Hepatic stellate cell (primary cell): Measurements from ENCODE around the gene CMBL.
"Not testable (repeated sequence)": the region's sequence is repeated elsewhere in the genome, so short reads cannot be mapped to it uniquely, and the experiment has no call there.

ENCODE experiments used
- DNase-seq: peaks from one replicate; pipeline ENCODE4 v3.0.0; 2011; ENCODE audit warnings: low spot score

CMBL gene

GRCh38 chr5:10283927-10284635 lies 23.6 kb downstream of the CMBL start:
- DNase-seq: peak; percentile 82

GRCh38 chr5:10279925-10280720 lies 27.6 kb downstream of the CMBL start:
- no peak for DNase-seq

DNA sequence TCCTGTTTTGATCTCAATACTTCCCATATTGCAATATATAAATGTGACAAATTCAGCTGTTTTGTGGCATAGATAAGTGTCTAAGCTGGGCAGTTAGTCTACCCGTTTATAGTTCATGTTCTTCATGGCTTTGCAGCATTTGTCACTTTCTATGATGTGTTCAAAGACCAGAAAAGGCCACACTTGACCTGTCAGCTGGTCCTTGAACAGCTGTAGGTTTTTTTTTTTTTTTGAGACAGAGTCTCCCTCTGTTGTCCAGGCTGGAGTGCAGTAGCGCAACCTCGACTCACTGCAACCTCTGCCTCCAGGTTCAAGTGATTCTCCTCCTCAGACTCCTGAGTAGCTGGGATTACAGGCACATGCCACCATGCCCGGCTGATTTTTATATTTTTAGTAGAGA lies 28.4 kb downstream of the CMBL start:
- no peak for DNase-seq

- DNase-seq: no peak
Measured at GRCh38 chr5:10278658-10279279, 28.9 kb downstream of the CMBL start.

DNA sequence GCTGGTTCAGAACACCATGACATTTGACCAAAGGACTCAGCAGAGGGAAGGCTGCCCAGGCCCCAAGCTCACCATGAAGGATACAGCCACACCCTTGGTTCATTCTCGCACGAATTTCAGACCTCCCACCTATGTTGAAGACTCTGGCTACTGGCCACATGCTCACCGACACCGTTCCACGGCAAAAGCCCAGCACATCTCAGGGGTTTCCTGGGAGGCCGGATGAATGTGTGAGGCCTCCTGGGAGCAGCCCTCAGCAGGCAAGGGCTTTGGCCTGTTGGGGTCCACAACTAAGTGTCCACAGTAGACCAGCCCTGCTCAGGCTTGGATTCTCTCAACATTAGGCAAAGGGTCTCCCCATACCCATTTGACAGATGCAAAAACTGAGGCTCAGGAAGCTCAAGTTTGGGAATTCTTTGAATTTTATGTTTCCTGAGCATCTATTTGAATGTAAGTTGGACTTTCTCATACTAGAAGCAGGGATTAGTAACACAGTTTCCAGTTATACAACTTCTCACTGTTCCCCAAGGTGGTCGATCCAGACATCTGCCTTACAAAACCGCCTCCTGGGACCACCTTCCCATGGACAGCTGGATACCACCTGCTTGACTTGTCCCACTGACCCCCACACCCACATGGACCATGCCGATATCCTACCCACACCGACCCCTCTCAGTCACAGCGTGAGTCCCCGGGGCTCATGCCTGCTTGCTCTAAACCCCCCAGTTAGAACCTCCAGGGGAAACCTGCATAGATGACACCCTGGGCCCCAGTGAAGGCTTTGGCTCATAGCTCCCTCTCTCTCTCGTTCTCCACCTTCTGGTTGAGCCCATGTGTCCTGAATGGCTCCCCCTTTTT lies 29.7 kb downstream of the CMBL start:
- DNase-seq: no peak

GRCh38 chr5:10276691-10277090 lies 31.0 kb downstream of the CMBL start:
- DNase-seq: no peak

- DNase-seq: no peak
Measured at GRCh38 chr5:10275991-10276390, 31.7 kb downstream of the CMBL start.

- no peak for DNase-seq
Measured at GRCh38 chr5:10275460-10275859, 32.2 kb downstream of the CMBL start.

DNA sequence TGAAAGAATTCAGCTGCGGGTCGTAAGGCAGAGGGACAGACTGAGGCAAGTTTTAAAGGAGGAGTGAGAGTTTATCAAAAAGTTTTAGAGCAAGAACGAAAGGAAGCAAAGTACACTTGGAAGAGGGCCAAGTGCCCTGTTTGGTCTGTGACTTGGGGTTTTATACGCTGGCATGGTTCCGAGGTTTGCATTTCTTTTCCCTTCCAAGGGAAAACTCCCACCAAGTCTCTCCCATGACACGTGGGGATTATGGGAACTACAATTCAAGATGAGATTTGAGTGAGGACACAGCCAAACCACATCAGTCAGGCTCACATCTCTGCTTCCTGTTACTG lies 34.9 kb downstream of the CMBL start:
- DNase-seq: not testable (repeated sequence)

- DNase-seq: no peak
Measured at GRCh38 chr5:10272053-10272874, 35.4 kb downstream of the CMBL start.

DNA sequence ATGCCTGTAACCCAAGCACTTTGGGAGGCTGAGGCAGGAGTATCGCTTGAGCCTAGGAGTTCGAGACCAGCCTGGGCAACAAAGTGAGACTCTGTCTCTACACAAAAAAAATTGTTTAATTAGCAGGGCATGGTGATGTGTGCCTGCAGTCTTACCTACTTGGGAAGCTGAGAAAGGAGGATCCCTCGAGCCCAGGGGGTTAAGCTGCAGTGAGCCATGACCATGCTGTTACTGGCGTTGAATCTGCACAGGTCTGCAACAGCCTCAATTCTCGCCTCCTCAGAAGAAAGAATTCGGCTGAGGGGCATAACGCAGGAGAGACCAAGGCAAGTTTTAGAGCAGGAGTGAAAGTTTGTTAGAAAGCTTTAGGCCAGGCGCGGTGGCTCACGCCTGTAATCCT lies 39.6 kb downstream of the CMBL start:
- DNase-seq: no peak

DNA sequence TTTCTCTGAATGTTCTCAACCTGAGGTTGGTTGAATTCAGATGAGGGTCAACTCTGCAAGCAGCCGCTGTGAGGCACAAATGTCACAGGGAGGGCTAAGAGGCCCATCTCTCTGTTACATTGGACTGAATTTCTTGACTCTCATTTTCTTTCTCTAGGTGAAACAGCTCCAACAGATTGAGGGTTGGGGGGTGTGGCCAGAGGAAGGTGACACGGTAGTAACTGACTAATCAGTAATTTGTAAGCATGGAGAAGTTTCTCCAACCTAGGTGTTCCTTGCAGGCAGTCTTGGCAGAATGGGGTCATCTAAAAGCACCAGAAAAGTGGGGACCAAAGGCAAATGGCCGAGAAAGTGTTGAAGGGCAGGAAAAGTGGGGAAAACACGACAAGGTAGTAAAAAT lies 40.9 kb downstream of the CMBL start:
- no peak for DNase-seq

DNA sequence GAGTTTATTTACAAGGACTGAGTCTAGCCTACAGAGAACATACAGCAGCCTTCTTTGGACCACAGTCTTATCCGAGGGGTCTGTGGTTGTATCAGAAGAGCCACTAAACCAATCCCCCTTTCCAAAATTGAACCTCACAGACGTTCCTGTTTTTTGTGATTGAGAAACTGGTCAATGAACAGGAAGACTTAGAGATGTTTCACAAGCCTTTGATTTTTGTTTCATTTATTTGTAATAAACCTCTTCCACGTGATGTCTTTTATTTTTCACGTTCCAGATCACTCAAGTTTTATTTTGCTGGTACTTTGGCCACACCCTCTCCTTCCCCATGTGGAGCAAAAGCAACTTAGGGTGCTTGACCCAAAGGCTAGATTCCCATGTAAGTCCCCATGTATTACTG lies 41.6 kb downstream of the CMBL start:
- no peak for DNase-seq

- DNase-seq: no peak
Measured at GRCh38 chr5:10265245-10266109, 42.2 kb downstream of the CMBL start.

- DNase-seq: no peak
Measured at GRCh38 chr5:10264604-10265003, 43.1 kb downstream of the CMBL start.

- DNase-seq: no peak
Measured at GRCh38 chr5:10262995-10263394, 44.7 kb downstream of the CMBL start.

GRCh38 chr5:10262121-10262774 lies 45.5 kb downstream of the CMBL start:
- no peak for DNase-seq

- no peak for DNase-seq
Measured at GRCh38 chr5:10261065-10261464, 46.6 kb downstream of the CMBL start.

- DNase-seq: no peak
Measured at GRCh38 chr5:10259899-10260298, 47.8 kb downstream of the CMBL start.

DNA sequence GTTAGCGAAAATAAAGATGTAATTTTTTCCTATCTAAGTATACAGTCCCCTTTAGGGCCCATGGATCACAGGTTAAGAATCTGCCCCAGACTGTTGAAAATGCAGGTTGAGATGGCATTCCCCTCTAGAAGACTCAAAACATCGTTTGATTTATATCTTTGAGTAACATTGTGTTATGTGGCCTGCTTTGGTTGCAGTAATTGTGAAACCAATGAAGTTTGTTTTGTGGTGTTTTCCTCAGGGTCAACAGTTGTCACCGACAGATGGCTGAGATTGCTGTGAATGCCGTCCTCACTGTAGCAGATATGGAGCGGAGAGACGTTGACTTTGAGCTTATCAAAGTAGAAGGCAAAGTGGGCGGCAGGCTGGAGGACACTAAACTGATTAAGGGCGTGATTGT lies 49.8 kb downstream of the CMBL start:
- no peak for DNase-seq
